GF-D8 (cell line): Measurements from ENCODE around the gene GAL3ST2.
"Not testable (repeated sequence)": the region's sequence is repeated elsewhere in the genome, so short reads cannot be mapped to it uniquely, and the experiment has no call there.

Source experiments
- DNase-seq: peaks from one replicate; lab custom pipeline; 2025; lab: John Stamatoyannopoulos, UW

Gene GAL3ST2

GRCh38 chr2:241748468-241749256 lies 28.0 kb upstream of the GAL3ST2 start:
- DNase-seq: no peak

- DNase-seq: no peak
Observed at GRCh38 chr2:241750076-241750840, 26.4 kb upstream of the GAL3ST2 start.

- no peak for DNase-seq
Observed at GRCh38 chr2:241751152-241751551, 25.5 kb upstream of the GAL3ST2 start.

- no peak for DNase-seq
Observed at GRCh38 chr2:241751776-241752175, 24.8 kb upstream of the GAL3ST2 start.

- DNase-seq: no peak
Observed at GRCh38 chr2:241752253-241752652, 24.4 kb upstream of the GAL3ST2 start.

GRCh38 chr2:241752689-241753276 lies 23.8 kb upstream of the GAL3ST2 start:
- no peak for DNase-seq

GRCh38 chr2:241753493-241753892 lies 23.1 kb upstream of the GAL3ST2 start:
- no peak for DNase-seq

- no peak for DNase-seq
Observed at GRCh38 chr2:241754042-241754441, 22.6 kb upstream of the GAL3ST2 start.

GRCh38 chr2:241755166-241755565 lies 21.5 kb upstream of the GAL3ST2 start:
- DNase-seq: no peak

- DNase-seq: no peak
Observed at GRCh38 chr2:241755777-241756176, 20.8 kb upstream of the GAL3ST2 start.

GRCh38 chr2:241759067-241759807 lies 17.4 kb upstream of the GAL3ST2 start:
- DNase-seq: no peak

- not testable (repeated sequence) for DNase-seq
Observed at GRCh38 chr2:241759893-241760292, 16.7 kb upstream of the GAL3ST2 start.

- DNase-seq: no peak
Observed at GRCh38 chr2:241760301-241760771, 16.3 kb upstream of the GAL3ST2 start.

- no peak for DNase-seq
Observed at GRCh38 chr2:241762321-241762932, 14.2 kb upstream of the GAL3ST2 start.

- DNase-seq: peak; percentile 67
Observed at GRCh38 chr2:241762933-241763369, 13.7 kb upstream of the GAL3ST2 start.

GRCh38 chr2:241763551-241764274 lies 12.9 kb upstream of the GAL3ST2 start:
- no peak for DNase-seq

GRCh38 chr2:241764275-241765241 lies 12.1 kb upstream of the GAL3ST2 start:
- DNase-seq: no peak

- no peak for DNase-seq
Observed at GRCh38 chr2:241767464-241768250, 9.0 kb upstream of the GAL3ST2 start.

GRCh38 chr2:241768251-241768711 lies 8.3 kb upstream of the GAL3ST2 start:
- no peak for DNase-seq
